HG03457 (cell line): ENCODE data around the gene G6PC3.

ENCODE experiments used
- ATAC-seq: cut with Tn5 transposase; IDR thresholded peaks from one replicate; pipeline ENCODE4 v1.9.1; 2021; ENCODE audit warnings: moderate number of reproducible peaks; ENCODE audit not compliant: unreplicated experiment

Gene G6PC3

DNA sequence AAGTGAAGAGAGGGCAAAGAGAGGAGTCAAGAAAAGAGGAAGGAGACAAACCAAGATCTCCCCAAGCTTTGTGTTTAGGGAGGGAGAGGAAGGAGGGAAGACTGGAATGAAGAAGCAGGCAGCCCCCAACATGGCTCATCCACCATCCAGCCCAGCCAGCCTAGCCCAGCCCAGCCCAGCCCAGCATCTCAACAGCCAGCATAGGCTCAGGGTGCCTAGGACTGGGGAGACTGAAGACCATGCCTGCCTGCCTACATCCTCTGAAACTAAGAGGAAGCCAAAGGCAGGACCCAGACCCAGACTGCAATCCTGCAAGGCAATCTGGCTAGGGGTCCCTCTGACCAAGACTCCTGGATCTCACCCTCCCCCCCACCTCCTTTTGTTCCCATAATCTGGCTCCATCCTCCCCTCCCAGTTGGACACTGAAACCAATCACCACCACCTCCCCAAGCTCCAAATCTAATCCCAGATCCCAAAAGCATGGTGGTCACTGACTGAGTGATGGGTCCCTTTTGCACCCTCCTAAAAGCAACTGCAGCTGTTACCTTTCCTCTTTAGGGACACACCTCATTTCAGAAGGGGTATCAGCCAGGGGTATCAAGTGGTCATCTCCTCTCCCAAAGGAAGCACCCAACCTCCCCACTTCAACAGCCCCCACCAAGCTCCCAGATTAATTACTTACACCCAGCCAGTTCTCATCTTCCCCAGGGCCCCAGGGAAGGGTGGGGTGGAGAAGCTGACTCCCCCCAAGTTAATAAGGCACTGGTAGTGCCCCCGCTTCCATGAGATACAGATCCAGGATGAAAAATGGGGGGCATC, 51.7 kb downstream of the G6PC3 start:
- no peak for ATAC-seq

DNA sequence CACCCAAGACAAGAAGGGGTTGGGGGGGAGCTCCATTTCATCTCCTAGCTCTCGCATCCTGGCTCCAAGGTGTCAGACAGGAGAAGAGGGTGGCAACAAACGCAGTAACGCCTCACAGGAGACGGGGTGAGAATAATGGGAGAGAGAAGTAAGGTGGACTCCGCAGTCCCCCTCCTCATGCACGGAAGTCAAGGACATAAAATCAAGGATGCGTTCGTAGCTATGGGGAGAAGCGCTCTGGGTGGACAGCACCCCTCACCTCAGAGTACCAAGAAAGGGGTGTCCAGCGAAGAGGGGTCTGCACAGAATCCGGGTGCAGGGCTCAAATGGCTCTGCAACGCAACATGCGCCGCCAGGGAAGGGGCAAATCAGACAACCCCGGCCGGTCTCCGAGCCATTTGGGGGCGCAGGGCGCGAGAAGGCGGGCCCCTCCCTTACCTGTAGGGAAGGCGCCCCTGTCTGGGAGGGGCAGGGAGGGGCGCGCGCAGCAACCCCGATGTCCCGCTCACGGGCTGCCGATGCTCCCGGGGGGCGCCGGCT, 52.4 kb downstream of the G6PC3 start:
- no peak for ATAC-seq

DNA sequence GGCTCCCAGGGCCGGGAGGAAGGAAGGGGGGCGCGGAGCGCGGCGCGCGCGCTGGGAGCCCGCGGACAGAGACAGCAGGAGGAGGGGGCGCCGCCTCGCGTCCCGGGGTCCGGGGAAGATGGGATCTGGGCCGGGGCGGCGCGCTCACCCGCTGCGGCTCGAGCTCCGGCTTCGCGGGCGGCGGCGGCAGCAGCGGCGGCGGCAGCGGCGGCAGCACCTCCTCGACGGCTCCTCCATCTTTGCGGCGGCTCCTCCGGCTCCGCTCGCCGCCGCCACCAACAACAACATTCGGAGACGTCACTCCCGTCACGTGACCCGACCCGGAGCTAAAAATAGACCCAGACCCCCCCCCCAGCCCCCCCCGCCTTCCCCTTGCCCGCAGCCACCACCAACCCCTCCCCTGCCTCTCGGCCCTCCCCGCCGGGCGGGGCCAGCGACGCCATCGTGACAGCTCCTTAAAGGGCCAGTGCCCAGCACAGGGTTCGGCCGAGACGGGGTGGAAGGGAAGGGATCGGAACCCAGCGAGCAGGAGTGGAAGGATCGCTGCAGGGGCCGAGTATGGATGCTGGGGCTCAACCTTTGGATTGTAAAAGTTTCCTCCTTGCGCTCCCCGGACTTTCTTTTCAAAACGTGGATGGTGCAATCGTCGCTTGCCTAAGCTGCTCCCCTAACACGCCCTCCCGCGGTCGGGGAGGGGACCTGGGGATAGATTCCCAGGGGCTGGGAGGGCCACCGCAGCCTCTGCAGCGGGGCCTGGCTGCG, 53.0 kb downstream of the G6PC3 start, which contains the start of gene HDAC5:
TSS of gene HDAC5 (minus strand) at position 286 of the 762 bp plus-strand sequence. CDS start 6,126 bp downstream, outside the sequence.
- ATAC-seq, result peak; percentile 82

DNA sequence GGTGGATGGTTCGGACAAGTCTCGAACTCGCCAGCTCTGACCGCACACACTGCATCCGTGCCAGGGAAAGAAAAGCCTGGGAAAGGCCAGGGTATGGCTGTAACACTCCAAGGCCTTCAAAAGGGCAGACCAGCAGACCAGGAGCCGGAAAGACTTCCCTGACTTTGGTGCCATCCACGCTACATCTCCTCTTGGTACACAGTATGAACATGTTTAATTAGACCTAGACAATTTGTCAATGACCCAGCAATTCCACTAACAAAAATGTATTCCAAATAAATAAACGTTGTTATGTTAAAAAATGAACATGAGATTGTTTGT, 53.5 kb downstream of the G6PC3 start:
- ATAC-seq, result no peak
